SW480 (cell line): ENCODE results near the gene CUEDC1.
A peak's percentile ranks its signal among the peaks of the same experiment; 100 is the strongest.

Experiments used
- DNase-seq: peaks from one replicate; pipeline ENCODE4 v3.0.0-alpha.2; 2016; ENCODE audit warnings: low spot score

Gene CUEDC1

GRCh38 chr17:57874434-57875289 lies 80.5 kb downstream of the CUEDC1 start:
- peak; percentile 89 for DNase-seq

- no peak for DNase-seq
Observed at GRCh38 chr17:57874058-57874419, 81.2 kb downstream of the CUEDC1 start.

GRCh38 chr17:57873261-57874057 lies 81.8 kb downstream of the CUEDC1 start:
- no peak for DNase-seq

- no peak for DNase-seq
Observed at GRCh38 chr17:57872536-57872935, 82.7 kb downstream of the CUEDC1 start.

- DNase-seq = no peak
Observed at GRCh38 chr17:57871863-57872262, 83.3 kb downstream of the CUEDC1 start.

- DNase-seq = no peak
Observed at GRCh38 chr17:57871155-57871554, 84.1 kb downstream of the CUEDC1 start.

GRCh38 chr17:57870283-57870635 lies 85.0 kb downstream of the CUEDC1 start:
- DNase-seq = no peak

GRCh38 chr17:57869617-57870282 lies 85.5 kb downstream of the CUEDC1 start:
- no peak for DNase-seq

GRCh38 chr17:57868910-57869616 lies 86.1 kb downstream of the CUEDC1 start:
- DNase-seq = no peak

- peak; percentile 79 for DNase-seq
Observed at GRCh38 chr17:57868007-57868909, 87.0 kb downstream of the CUEDC1 start.

- no peak for DNase-seq
Observed at GRCh38 chr17:57867126-57867525, 88.1 kb downstream of the CUEDC1 start.

- DNase-seq = no peak
Observed at GRCh38 chr17:57866723-57867122, 88.5 kb downstream of the CUEDC1 start.

- no peak for DNase-seq
Observed at GRCh38 chr17:57866319-57866718, 88.9 kb downstream of the CUEDC1 start.

- DNase-seq = no peak
Observed at GRCh38 chr17:57864273-57864672, 90.9 kb downstream of the CUEDC1 start.

GRCh38 chr17:57862694-57863667 lies 92.2 kb downstream of the CUEDC1 start:
- DNase-seq = peak; percentile 61

GRCh38 chr17:57861790-57862693 lies 93.2 kb downstream of the CUEDC1 start:
- peak; percentile 81 for DNase-seq

GRCh38 chr17:57861000-57861789 lies 94.0 kb downstream of the CUEDC1 start:
- DNase-seq = peak; percentile 91

GRCh38 chr17:57860414-57860999 lies 94.7 kb downstream of the CUEDC1 start:
- no peak for DNase-seq
